K562 (cell line): Measurements from ENCODE around the gene DSC1. TPM values are rescaled to one million over a fixed set of nuclear protein-coding genes. Genes with fewer than 3 reads are reported as not detected.
"Not testable (repeated sequence)": the region's sequence is repeated elsewhere in the genome, so short reads cannot be mapped to it uniquely, and the experiment has no call there.

Source experiments
- ATAC-seq: fragments of 200-7000 bp; cut with Tn5 transposase; 3 replicates; pipeline ENCODE4 v1.9.1; 2020; ENCODE audit warnings: moderate library complexity
- BruUV-seq: library from RNA; stranded (reverse); fragments of 400-500 nt; replicated peaks from 2 replicates; lab custom pipeline; 2021; lab: Mats Ljungman, UMichigan
- CTCF ChIA-PET: fragments of 300-600 bp; formaldehyde crosslinking; extraction: SDS; loops from one replicate; lab custom pipeline; 2021; ENCODE audit warnings: low intra/inter-chr PET ratio; lab: Yijun Ruan, JAX
- POLR2A ChIA-PET: fragments of 300-600, 350-650 bp; sonication (Branson Sonifier 250); formaldehyde crosslinking; extraction: SDS; loops from one replicate; lab custom pipeline; 2021; ENCODE audit warnings: antibody characterized with exemption, inconsistent platforms; lab: Yijun Ruan, JAX
- DNase-seq, 4 experiments: peaks; one replicate each; pipeline versions ENCODE4 v3.0.0 to v3.0.0-alpha.2; 2011 to 2018; ENCODE audit warnings: low spot score in 3 of 4, mixed read lengths in 3 of 4; ENCODE audit errors: extremely low read depth in 1 of 4
- FAIRE-seq: peaks from 2 replicates; lab custom pipeline; 2011; peaks lifted over from hg19 to GRCh38; lab: Jason Lieb, UNC
- H2AFZ ChIP-seq: 2 replicates; pipeline ENCODE4 v1.6.0; 2011; ENCODE audit warnings: low read depth, low read length, control low read depth, inconsistent platforms
- H3K27ac ChIP-seq: fragments of 200-600 bp; 3 replicates; pipeline ENCODE4 v1.8.0; 2011; ENCODE audit warnings: low read depth, mild to moderate bottlenecking, control low read depth, inconsistent platforms, low read length, moderate library complexity, mixed read lengths; ENCODE audit errors: extremely low read depth
- H3K27me3 ChIP-seq, 2 experiments: fragments of 300-600 bp in 1 of 2; 2 replicates in 1 of 2; 3 replicates in 1 of 2; pipeline versions ENCODE4 v1.6.0 to v1.8.0; 2011; ENCODE audit warnings: inconsistent platforms in 2 of 2, low read length in 2 of 2, mild to moderate bottlenecking in 1 of 2, mixed read lengths in 1 of 2, moderate library complexity in 1 of 2; ENCODE audit not compliant: control insufficient read depth in 2 of 2, insufficient read depth in 2 of 2
- H3K36me3 ChIP-seq: fragments of 300-600 bp; 3 replicates; pipeline ENCODE4 v1.8.0; 2011; ENCODE audit warnings: mild to moderate bottlenecking, low read length, inconsistent platforms; ENCODE audit not compliant: control insufficient read depth, insufficient read depth
- H3K4me1 ChIP-seq, 2 experiments: fragments of 200-600 bp in 1 of 2; replicated peaks in 1 of 2; 2 replicates in 1 of 2; 3 replicates in 1 of 2; pipeline versions ENCODE4 v1.5.1 to v1.8.0; 2011; ENCODE audit warnings: inconsistent platforms in 2 of 2, low read length in 2 of 2, mild to moderate bottlenecking in 1 of 2, mixed read lengths in 1 of 2, moderate library complexity in 1 of 2; ENCODE audit not compliant: control insufficient read depth in 2 of 2, insufficient read depth in 2 of 2
- H3K4me2 ChIP-seq: 2 replicates; pipeline ENCODE4 v1.6.1; 2011; ENCODE audit warnings: low read length, control low read depth, inconsistent platforms, mixed read lengths; ENCODE audit not compliant: insufficient read depth
- H3K4me3 ChIP-seq: fragments of 200-600 bp; sonication (generic), shearing (Covaris generic); 2 replicates; pipeline ENCODE4 v1.5.1; 2016; ENCODE audit warnings: control low read depth, inconsistent platforms
- H3K79me2 ChIP-seq: fragments of 200-600 bp; 3 replicates; pipeline ENCODE4 v1.8.0; 2011; ENCODE audit warnings: low read length, inconsistent platforms; ENCODE audit not compliant: control insufficient read depth, insufficient read depth
- H3K9ac ChIP-seq, 2 experiments: 2 replicates each; pipeline versions ENCODE4 v1.6.0 to v1.6.1; 2011; ENCODE audit warnings: low read depth in 2 of 2, low read length in 2 of 2, control low read depth in 1 of 2, inconsistent platforms in 1 of 2, mild to moderate bottlenecking in 1 of 2, mixed read lengths in 1 of 2; ENCODE audit not compliant: insufficient read depth in 1 of 2
- H3K9me1 ChIP-seq: one replicate; pipeline ENCODE4 v1.6.0; 2011; ENCODE audit warnings: inconsistent platforms, mild to moderate bottlenecking, low read length, moderate library complexity; ENCODE audit not compliant: control insufficient read depth, insufficient read depth
- H3K9me3 ChIP-seq: replicated peaks from 2 replicates; pipeline ENCODE4 v1.5.1; 2011; ENCODE audit warnings: low read depth, low read length, inconsistent platforms; ENCODE audit not compliant: control insufficient read depth, insufficient read depth
- H4K20me1 ChIP-seq: replicated peaks from 2 replicates; pipeline ENCODE4 v1.6.1; 2011; ENCODE audit warnings: low read length, inconsistent platforms, mixed read lengths; ENCODE audit not compliant: control insufficient read depth, insufficient read depth
- RBM25 ChIP-seq: fragments of 200-400 bp; formaldehyde crosslinking; IDR thresholded peaks from 2 replicates; pipeline ENCODE4 v1.6.1; 2018; ENCODE audit warnings: low read length, low read depth, moderate library complexity; ENCODE audit not compliant: severe bottlenecking
- ZNF146 ChIP-seq: IDR thresholded peaks from one replicate; pipeline ENCODE4 v1.6.1; 2018; ENCODE audit warnings: missing compliant biosample characterization; ENCODE audit not compliant: unreplicated experiment
- ZNF431 ChIP-seq: sonication (generic); formaldehyde crosslinking; IDR thresholded peaks from 2 replicates; pipeline ENCODE4 v1.8.0; 2022; ENCODE audit warnings: mild to moderate bottlenecking, missing genetic modification reagents
- ZNF76 ChIP-seq: fragments of 250-450 bp; sonication (Bioruptor Pico); IDR thresholded peaks from 2 replicates; pipeline ENCODE4 v1.4.0; 2020; ENCODE audit warnings: mild to moderate bottlenecking, moderate library complexity, borderline replicate concordance
- WGBS: fragments of 100-300 bp; shearing (Covaris generic); methylation state at CpG from one replicate; pipeline ENCODE4 v1.1.6; 2016; ENCODE audit warnings: low coverage, mixed read lengths; ENCODE audit not compliant: insufficient coverage; ENCODE audit errors: missing lambda C conversion rate; 5-methylcytosine and 5-hydroxymethylcytosine counted together
- in situ Hi-C: fragments of 300-500 bp; cut with MboI; formaldehyde crosslinking; loops from 4 replicates; pipeline ENCODE4 v1.15.0; 2018; ENCODE audit warnings: inconsistent platforms, mixed read lengths
- intact Hi-C: fragments of 100-400 bp; cut with micrococcal nuclease; formaldehyde crosslinking; loops from 2 replicates; pipeline ENCODE4 v1.14.2; 2022
- polyA plus RNA-seq, 8 experiments: library from polyadenylated mRNA; depleted of rRNA in 4 of 8; stranded (reverse) in 5 of 8; unstranded in 3 of 8; fragments of >200 nt; fragmentation: Nextera tagmentation in 2 of 8; fragmentation: Illumina TruSeq in 1 of 8; extraction: Ambion mirVana in 2 of 8; extraction: Trizol in 1 of 8; gene quantifications; 2 replicates each; pipeline versions ENCODE4 v1.2.1 to v1.2.3, GENCODE V29; 2011 to 2014; ENCODE audit warnings: inconsistent platforms in 1 of 8, missing spikeins in 1 of 8
- total RNA-seq, 7 experiments: library from RNA; depleted of rRNA in 6 of 7; stranded (reverse); fragments of >200 nt in 6 of 7; fragmentation: Illumina TruSeq in 2 of 7; extraction: Trizol in 2 of 7; gene quantifications; 2 replicates each; pipeline versions ENCODE4 v1.2.1 to v1.2.3, GENCODE V29; 2011 to 2021; ENCODE audit warnings: low replicate concordance in 1 of 7

DSC1 gene
- total and polyA plus RNA-seq, 9 of the 15 experiments (the other 6 are each of a cell fraction or from before 2014, with no cell fraction given), result 0.04 to 0.07 (median 0.05) TPM; not detected in 4

DNA sequence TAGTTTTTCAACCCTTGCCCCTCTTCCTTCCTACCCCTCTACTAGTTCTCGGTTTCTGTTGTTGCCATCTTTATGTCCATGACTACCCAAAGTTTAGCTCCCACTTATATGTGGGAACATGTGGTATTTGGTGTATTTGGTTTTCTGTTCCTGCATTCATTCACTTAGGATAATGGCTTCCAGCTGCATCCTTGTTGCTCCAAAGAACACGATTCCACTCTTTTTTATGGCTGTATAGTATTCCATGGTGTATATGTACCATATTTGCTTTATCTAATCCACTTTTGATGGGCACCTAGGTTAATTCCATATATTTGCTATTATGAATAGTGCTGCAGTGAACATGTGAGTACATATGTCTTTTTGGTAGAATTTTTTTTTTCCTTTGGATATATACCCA is 20.6 kb upstream of the DSC1 start:
- intact Hi-C loops, result no loop called here
- Histone ChIP-seq H3K36me3 (no peaks in the 10 kb centered on the region), H2AFZ (no peak overlapping the region), H3K9me1 (no peaks in the 10 kb centered on the region), H3K4me2 (no peak overlapping the region), H3K4me3 (no peak overlapping the region), H3K9ac (no peak overlapping the region), H3K27ac (no peak overlapping the region), H3K4me1 (no peaks in the 10 kb centered on the region), H3K79me2 (no peaks in the 10 kb centered on the region), H4K20me1 (no peaks in the 10 kb centered on the region), H3K9me3 (no peaks in the 10 kb centered on the region), H3K27me3 (no peaks in the 10 kb centered on the region; a peak in 1 of 5 replicates)
- no peak for TF ChIP-seq ZNF76 (CRISPR knock-in tag)
- peak; percentile 91 for TF ChIP-seq ZNF146 (CRISPR knock-in tag)
- TF ChIP-seq RBM25, result peak; percentile 59
- ChIA-PET POLR2A (no interaction called here), CTCF (no interaction called here)
- BruUV-seq, result no TSS peak
- in situ Hi-C loops, result no loop called here
- ATAC-seq, result no peak
- no peak for FAIRE-seq
- 7% methylated on average over 2 of the region's 2 CpGs for WGBS
- no peak for DNase-seq

DNA sequence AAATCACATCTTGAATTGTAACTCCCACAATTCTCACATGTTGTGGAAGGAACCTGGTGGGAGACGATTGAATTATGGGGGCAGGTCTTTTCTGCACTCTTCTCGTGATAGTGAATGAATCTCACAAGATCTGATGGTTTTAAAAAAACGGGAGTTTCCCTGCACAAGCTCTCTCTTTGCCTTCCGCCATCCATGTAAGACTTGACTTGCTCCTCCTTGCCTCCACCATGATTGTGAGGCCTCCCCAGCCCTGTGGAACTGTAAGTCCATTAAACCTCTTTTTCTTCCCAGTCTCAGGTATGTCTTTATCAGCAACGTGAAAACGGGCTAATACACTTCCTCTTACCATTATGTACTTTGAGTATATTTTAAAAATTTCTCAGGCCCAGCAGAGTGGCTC is 14.7 kb upstream of the DSC1 start:
- DNase-seq, H3K36me3 ChIP-seq, in situ Hi-C loops, intact Hi-C loops, H2AFZ ChIP-seq, H4K20me1 ChIP-seq, FAIRE-seq, H3K4me3 ChIP-seq, H3K9me1 ChIP-seq, H3K27me3 ChIP-seq, H3K27ac ChIP-seq, POLR2A ChIA-PET, H3K4me1 ChIP-seq, H3K4me2 ChIP-seq, H3K9me3 ChIP-seq, BruUV-seq, H3K79me2 ChIP-seq, ATAC-seq, H3K9ac ChIP-seq, CTCF ChIA-PET: not testable (repeated sequence)
- 9% methylated on average over 6 of the region's 6 CpGs for whole genome bisulfite sequencing
- peak; percentile 55; the same call in 1 of the 2 replicates for TF ChIP-seq ZNF431
